GM12878 (cell line): ENCODE measurements around the gene ETV6. TPM values are rescaled to one million over a fixed set of nuclear protein-coding genes. Genes with fewer than 3 reads are reported as not detected.

Experiments
- ATAC-seq: fragments of 200-7000 bp; cut with Tn5 transposase; 3 replicates; pipeline ENCODE4 v1.9.1; 2020; ENCODE audit warnings: mild to moderate bottlenecking, moderate library complexity
- BruUV-seq: library from RNA; stranded (reverse); fragments of 400-500 nt; replicated peaks from 2 replicates; lab custom pipeline; 2021; lab: Mats Ljungman, UMichigan
- CTCF ChIA-PET: fragments of 300-600 bp; sonication (Branson Sonifier 250); formaldehyde crosslinking; extraction: SDS; loops from one replicate; lab custom pipeline; 2021; ENCODE audit warnings: inconsistent platforms; lab: Yijun Ruan, JAX
- POLR2A ChIA-PET: fragments of 350-600 bp; formaldehyde crosslinking; extraction: SDS; loops from one replicate; lab custom pipeline; 2021; ENCODE audit warnings: inconsistent platforms; lab: Charles Lee
- RAD21 ChIA-PET: fragments of 300-600 bp; sonication (Branson Sonifier 250); formaldehyde crosslinking; loops from one replicate; lab custom pipeline; 2023; ENCODE audit warnings: antibody characterized with exemption; ENCODE audit not compliant: unreplicated experiment; lab: Charles Lee
- SMC1A ChIA-PET: fragments of 300-600 bp; sonication (Branson Sonifier 250); formaldehyde crosslinking; loops from one replicate; lab custom pipeline; 2023; ENCODE audit not compliant: unreplicated experiment, uncharacterized antibody; lab: Charles Lee
- DNase-seq: peaks from one replicate; pipeline ENCODE4 v3.0.0-alpha.2; 2011; ENCODE audit warnings: low read depth, low spot score
- FAIRE-seq: peaks from 3 replicates; lab custom pipeline; 2011; peaks lifted over from hg19 to GRCh38; lab: Jason Lieb, UNC
- H2AFZ ChIP-seq: 2 replicates; pipeline ENCODE4 v1.6.0; 2011; ENCODE audit warnings: low read depth, low read length, control low read depth; ENCODE audit not compliant: control insufficient read depth
- H3K27ac ChIP-seq: 2 replicates; pipeline ENCODE4 v1.5.1; 2011; ENCODE audit warnings: control low read depth; ENCODE audit not compliant: control insufficient read depth, insufficient read depth
- H3K27me3 ChIP-seq, 2 experiments: replicated peaks in 1 of 2; 2 replicates each; pipeline versions ENCODE4 v1.6.0 to v1.6.1; 2011; ENCODE audit warnings: low read length in 1 of 2; ENCODE audit not compliant: control insufficient read depth in 2 of 2, insufficient read depth in 2 of 2
- H3K36me3 ChIP-seq, 2 experiments: 2 replicates each; pipeline ENCODE4 v1.5.1; 2011; ENCODE audit warnings: low read length in 1 of 2; ENCODE audit not compliant: control insufficient read depth in 2 of 2, insufficient read depth in 2 of 2
- H3K4me1 ChIP-seq: 2 replicates; pipeline ENCODE4 v1.6.1; 2011; ENCODE audit warnings: mild to moderate bottlenecking, low read length, moderate library complexity, mixed read lengths; ENCODE audit not compliant: control insufficient read depth, insufficient read depth
- H3K4me2 ChIP-seq: 2 replicates; pipeline ENCODE4 v1.6.0; 2011; ENCODE audit warnings: control low read depth; ENCODE audit not compliant: control insufficient read depth, insufficient read depth
- H3K4me3 ChIP-seq: fragments of 200-600 bp; sonication (generic); 2 replicates; pipeline ENCODE4 v1.5.1; 2016
- H3K79me2 ChIP-seq: 2 replicates; pipeline ENCODE4 v1.6.0; 2011; ENCODE audit warnings: low read length; ENCODE audit not compliant: control insufficient read depth, insufficient read depth
- H3K9ac ChIP-seq: 2 replicates; pipeline ENCODE4 v1.8.0; 2011; ENCODE audit warnings: low read length, control low read depth, mixed read lengths; ENCODE audit not compliant: control insufficient read depth, insufficient read depth
- H3K9me3 ChIP-seq: replicated peaks from 3 replicates; pipeline ENCODE4 v1.5.1; 2011; ENCODE audit warnings: mild to moderate bottlenecking, low read length; ENCODE audit not compliant: control insufficient read depth, insufficient read depth
- H4K20me1 ChIP-seq: 2 replicates; pipeline ENCODE4 v1.6.0; 2011; ENCODE audit not compliant: control insufficient read depth, insufficient read depth
- ATF2 ChIP-seq: IDR thresholded peaks from 2 replicates; pipeline ENCODE4 v1.6.1; 2012; ENCODE audit warnings: low read length, inconsistent platforms
- ATF7 ChIP-seq: fragments of 450-650 bp; IDR thresholded peaks from 2 replicates; pipeline ENCODE4 v1.6.1; 2016; ENCODE audit warnings: low read depth, mild to moderate bottlenecking
- EGR1 ChIP-seq, 2 experiments: IDR thresholded peaks; 1 replicate in 1 of 2; 2 replicates in 1 of 2; pipeline ENCODE4 v1.6.1; 2011 to 2012; ENCODE audit warnings: low read depth in 2 of 2, low read length in 2 of 2, borderline replicate concordance in 1 of 2, mild to moderate bottlenecking in 1 of 2, moderate library complexity in 1 of 2
- GATAD2B ChIP-seq: fragments of 450-650 bp; conservative IDR thresholded peaks from 2 replicates; pipeline ENCODE4 v1.6.1; 2017; ENCODE audit warnings: low read depth, mild to moderate bottlenecking, moderate library complexity
- HCFC1 ChIP-seq: fragments of 150-350 bp; IDR thresholded peaks from 2 replicates; pipeline ENCODE4 v1.6.1; 2014; ENCODE audit warnings: low read length
- IKZF2 ChIP-seq, 2 experiments: fragments of 450-650 bp; IDR thresholded peaks; 2 replicates each; pipeline ENCODE4 v1.6.1; 2017; ENCODE audit warnings: mild to moderate bottlenecking in 2 of 2, moderate library complexity in 2 of 2
- MEF2B ChIP-seq: fragments of 450-650 bp; IDR thresholded peaks from 2 replicates; pipeline ENCODE4 v1.6.1; 2018; ENCODE audit warnings: mild to moderate bottlenecking, moderate library complexity; ENCODE audit not compliant: partially characterized antibody, poor library complexity, severe bottlenecking
- REST ChIP-seq: IDR thresholded peaks from 2 replicates; pipeline ENCODE4 v1.6.1; 2012; ENCODE audit warnings: mild to moderate bottlenecking, low read depth, low read length
- RUNX3 ChIP-seq: IDR thresholded peaks from 2 replicates; pipeline ENCODE4 v1.6.1; 2012; ENCODE audit warnings: low read length, inconsistent platforms
- SMC3 ChIP-seq: IDR thresholded peaks from 2 replicates; pipeline ENCODE4 v1.6.1; 2011; ENCODE audit warnings: low read length, improper control_type of control experiment, borderline replicate concordance
- SPI1 ChIP-seq: IDR thresholded peaks from 2 replicates; pipeline ENCODE4 v1.6.1; 2011; ENCODE audit warnings: low read depth, mild to moderate bottlenecking, low read length, moderate library complexity, borderline replicate concordance; ENCODE audit not compliant: insufficient read depth
- TBL1XR1 ChIP-seq: IDR thresholded peaks from 2 replicates; pipeline ENCODE4 v1.6.1; 2012; ENCODE audit warnings: low read depth, low read length, improper control_type of control experiment
- TCF3 ChIP-seq: IDR thresholded peaks from 2 replicates; pipeline ENCODE4 v1.6.1; 2012; ENCODE audit warnings: low read depth, mild to moderate bottlenecking, low read length, borderline replicate concordance; ENCODE audit not compliant: insufficient read depth
- whole genome bisulfite sequencing: methylation state at CpG from one replicate; pipeline ENCODE4 v1.1.6; 2016; ENCODE audit warnings: low lambda C conversion rate; ENCODE audit not compliant: insufficient replicate concordance, insufficient coverage; ENCODE audit errors: missing lambda C conversion rate; 5-methylcytosine and 5-hydroxymethylcytosine counted together
- in situ Hi-C: fragments of 300-500 bp; cut with MboI; formaldehyde crosslinking; loops from 9 replicates; pipeline ENCODE4 v1.14.3; 2018; ENCODE audit warnings: mixed read lengths
- intact Hi-C: fragments of 100-400 bp; cut with micrococcal nuclease; formaldehyde crosslinking; loops from one replicate; pipeline ENCODE4 v1.14.2; 2022; ENCODE audit not compliant: unreplicated experiment
- polyA plus RNA-seq, 11 experiments: library from polyadenylated mRNA; depleted of rRNA in 4 of 11; unstranded in 6 of 11; stranded (reverse) in 5 of 11; fragments of >200 nt; fragmentation: Nextera tagmentation in 4 of 11; fragmentation: Illumina TruSeq in 1 of 11; extraction: Ambion mirVana in 4 of 11; extraction: Trizol in 1 of 11; gene quantifications; 1 replicate in 1 of 11; 2 replicates in 10 of 11; pipeline versions ENCODE4 v1.2.1 to v1.2.3, GENCODE V29; 2011 to 2016; ENCODE audit warnings: inconsistent platforms in 2 of 11, missing spikeins in 2 of 11, low read depth in 1 of 11
- total RNA-seq, 4 experiments: library from RNA; depleted of rRNA in 3 of 4; stranded (reverse); fragments of >200 nt in 3 of 4; fragmentation: Illumina TruSeq in 1 of 4; extraction: Trizol in 1 of 4; gene quantifications; 2 replicates each; pipeline versions ENCODE4 v1.2.1 to v1.2.3, GENCODE V29; 2013 to 2021
- TF ChIP-seq, protein P1 (sequence below): fragments of 450-650 bp; IDR thresholded peaks from 2 replicates; pipeline ENCODE4 v1.6.1; 2017; ENCODE audit warnings: mild to moderate bottlenecking, moderate library complexity

ETV6 gene
- total and polyA plus RNA-seq, 10 of the 15 experiments (the other 5 are each of a cell fraction or from before 2014, with no cell fraction given) = 6.6 to 74.8 (median 24.6) TPM

GRCh38 chr12:11731455-11731854 is 82.0 kb downstream of the ETV6 start:
- intact Hi-C loops (loop anchor here (2.0 kb wide), 4 partner anchors 15 to 167 kb away; no protein-coding TSS in a partner anchor), in situ Hi-C loops (no loop called here)
- Histone ChIP-seq H3K4me1 (peaks cover 83% of the 10 kb centered on the region), H3K79me2 (peaks cover 93% of the 10 kb centered on the region), H3K27ac (peak overlapping the region; percentile 89), H2AFZ (no peak overlapping the region), H3K9ac (peak overlapping the region; percentile 82), H3K4me2 (peak overlapping the region; percentile 68), H3K9me3 (no peaks in the 10 kb centered on the region), H4K20me1 (no peaks in the 10 kb centered on the region), H3K4me3 (peak overlapping the region; percentile 54; the same call in 1 of the 2 replicates), H3K27me3 (no peaks in the 10 kb centered on the region), H3K36me3 (peaks cover 5 to 11% of the 10 kb centered on the region in 2 experiments; a peak in 2 of 4 replicates)
- BruUV-seq = no TSS peak
- FAIRE-seq = no peak
- ChIA-PET RAD21 (interaction anchor here (0.8 to 19.9 kb wide), 27 partner anchors 9 to 561 kb away, joined by 3 to 497 read pairs (median 5); partner anchors contain the start of genes ETV6 and SMIM10L1), POLR2A (interaction anchor here (0.7 to 5.1 kb wide), 16 partner anchors 9 to 302 kb away, joined by 3 to 44 read pairs (median 6); no protein-coding TSS in a partner anchor), CTCF (interaction anchor here (0.7 to 6.8 kb wide), 15 partner anchors 10 to 1074 kb away, joined by 3 to 47 read pairs (median 7); no protein-coding TSS in a partner anchor), SMC1A (interaction anchor here (0.6 to 21.5 kb wide), 32 partner anchors 8 to 625 kb away, joined by 3 to 433 read pairs (median 6); partner anchors contain the start of genes BORCS5 and ETV6)
- no peak for DNase-seq
- WGBS = 0% methylated on average over 3 of the region's 3 CpGs
- peak; percentile 23 for ATAC-seq
- TF ChIP-seq ATF7 = peak; percentile 34; the same call in 1 of the 2 replicates
- TF ChIP-seq HCFC1 = no peak
- peak; percentile 66 for TF ChIP-seq MEF2B
- TF ChIP-seq, protein P1, sequence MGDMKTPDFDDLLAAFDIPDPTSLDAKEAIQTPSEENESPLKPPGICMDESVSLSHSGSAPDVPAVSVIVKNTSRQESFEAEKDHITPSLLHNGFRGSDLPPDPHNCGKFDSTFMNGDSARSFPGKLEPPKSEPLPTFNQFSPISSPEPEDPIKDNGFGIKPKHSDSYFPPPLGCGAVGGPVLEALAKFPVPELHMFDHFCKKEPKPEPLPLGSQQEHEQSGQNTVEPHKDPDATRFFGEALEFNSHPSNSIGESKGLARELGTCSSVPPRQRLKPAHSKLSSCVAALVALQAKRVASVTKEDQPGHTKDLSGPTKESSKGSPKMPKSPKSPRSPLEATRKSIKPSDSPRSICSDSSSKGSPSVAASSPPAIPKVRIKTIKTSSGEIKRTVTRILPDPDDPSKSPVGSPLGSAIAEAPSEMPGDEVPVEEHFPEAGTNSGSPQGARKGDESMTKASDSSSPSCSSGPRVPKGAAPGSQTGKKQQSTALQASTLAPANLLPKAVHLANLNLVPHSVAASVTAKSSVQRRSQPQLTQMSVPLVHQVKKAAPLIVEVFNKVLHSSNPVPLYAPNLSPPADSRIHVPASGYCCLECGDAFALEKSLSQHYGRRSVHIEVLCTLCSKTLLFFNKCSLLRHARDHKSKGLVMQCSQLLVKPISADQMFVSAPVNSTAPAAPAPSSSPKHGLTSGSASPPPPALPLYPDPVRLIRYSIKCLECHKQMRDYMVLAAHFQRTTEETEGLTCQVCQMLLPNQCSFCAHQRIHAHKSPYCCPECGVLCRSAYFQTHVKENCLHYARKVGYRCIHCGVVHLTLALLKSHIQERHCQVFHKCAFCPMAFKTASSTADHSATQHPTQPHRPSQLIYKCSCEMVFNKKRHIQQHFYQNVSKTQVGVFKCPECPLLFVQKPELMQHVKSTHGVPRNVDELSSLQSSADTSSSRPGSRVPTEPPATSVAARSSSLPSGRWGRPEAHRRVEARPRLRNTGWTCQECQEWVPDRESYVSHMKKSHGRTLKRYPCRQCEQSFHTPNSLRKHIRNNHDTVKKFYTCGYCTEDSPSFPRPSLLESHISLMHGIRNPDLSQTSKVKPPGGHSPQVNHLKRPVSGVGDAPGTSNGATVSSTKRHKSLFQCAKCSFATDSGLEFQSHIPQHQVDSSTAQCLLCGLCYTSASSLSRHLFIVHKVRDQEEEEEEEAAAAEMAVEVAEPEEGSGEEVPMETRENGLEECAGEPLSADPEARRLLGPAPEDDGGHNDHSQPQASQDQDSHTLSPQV = peak; percentile 42; the same call in 1 of the 2 replicates
- no peak for TF ChIP-seq SMC3
- 0 out of 2 replicates have a peak, but pooled peaks have one; percentile 17 for TF ChIP-seq GATAD2B
- TF ChIP-seq TBL1XR1 = 0 out of 2 replicates have a peak, but pooled peaks have one; percentile 60
- TF ChIP-seq EGR1 (IDR thresholded peaks at IDR 0.05; ENCODE audit: borderline replicate concordance in 1 of 2, low read depth in 2 of 2, low read length in 2 of 2) = no peak
- peak; percentile 74; the same call in 1 of the 2 replicates for TF ChIP-seq SPI1
- TF ChIP-seq TCF3 = no peak
- no peak for TF ChIP-seq REST
- TF ChIP-seq RUNX3 = 0 out of 2 replicates have a peak, but pooled peaks have one; percentile 5
- TF ChIP-seq ATF2 = peak; percentile 36; the same call in 1 of the 2 replicates
- TF ChIP-seq IKZF2 (IDR thresholded peaks at IDR 0.05) = peak in 1 of 2 experiments; percentile 20; a peak in 1 of 4 replicates
